Caco-2 (cell line): ENCODE data around the gene NEK9. TPM values are rescaled to one million over a fixed set of nuclear protein-coding genes. Genes with fewer than 3 reads are reported as not detected.

Experiments used
- BruUV-seq: library from RNA; stranded (reverse); fragments of 400-500 nt; replicated peaks from 2 replicates; lab custom pipeline; 2021; lab: Mats Ljungman, UMichigan
- CTCF ChIA-PET: fragments of 300-600 bp; sonication (Branson Sonifier 250); formaldehyde crosslinking; loops from one replicate; lab custom pipeline; 2022; ENCODE audit warnings: antibody characterized with exemption; lab: Charles Lee
- POLR2A ChIA-PET: fragments of 300-600 bp; sonication (Branson Sonifier 250); formaldehyde crosslinking; loops from one replicate; lab custom pipeline; 2022; ENCODE audit warnings: antibody characterized with exemption; lab: Charles Lee
- DNase-seq, 2 experiments: peaks; one replicate each; pipeline versions ENCODE4 v3.0.0 to v3.0.0-alpha.2; 2020 to 2022
- H3K27me3 ChIP-seq: replicated peaks from 2 replicates; pipeline ENCODE4 v1.6.0; 2011; ENCODE audit warnings: low read length; ENCODE audit not compliant: control insufficient read depth, insufficient read depth
- H3K36me3 ChIP-seq: 2 replicates; pipeline ENCODE4 v1.5.1; 2011; ENCODE audit warnings: low read length; ENCODE audit not compliant: control insufficient read depth, insufficient read depth
- H3K4me1 ChIP-seq: fragments of 250-450 bp; sonication (Bioruptor Pico); 2 replicates; pipeline ENCODE4 v1.5.1; 2020; ENCODE audit warnings: mild to moderate bottlenecking
- H3K4me3 ChIP-seq: 2 replicates; pipeline ENCODE4 v1.5.1; 2011; ENCODE audit warnings: low read depth, mild to moderate bottlenecking, control low read depth, low read length
- H3K9me3 ChIP-seq: fragments of 250-450 bp; sonication (Bioruptor Pico); 2 replicates; pipeline ENCODE4 v1.5.1; 2020; ENCODE audit warnings: mild to moderate bottlenecking, moderate library complexity
- H3K27ac Mint-ChIP-seq: one replicate; pipeline ENCODE4 v1.8.0; 2022; ENCODE audit warnings: mixed read lengths; ENCODE audit not compliant: unreplicated experiment
- H3K27me3 Mint-ChIP-seq: one replicate; pipeline ENCODE4 v1.8.0; 2022; ENCODE audit warnings: mixed read lengths; ENCODE audit not compliant: insufficient read depth, unreplicated experiment
- H3K36me3 Mint-ChIP-seq: one replicate; pipeline ENCODE4 v1.8.0; 2022; ENCODE audit warnings: mild to moderate bottlenecking, mixed read lengths; ENCODE audit not compliant: insufficient read depth, unreplicated experiment
- H3K4me1 Mint-ChIP-seq: one replicate; pipeline ENCODE4 v1.8.0; 2022; ENCODE audit warnings: low read depth, mixed read lengths; ENCODE audit not compliant: unreplicated experiment
- H3K4me3 Mint-ChIP-seq: one replicate; pipeline ENCODE4 v1.8.0; 2022; ENCODE audit warnings: mild to moderate bottlenecking, moderate library complexity, mixed read lengths; ENCODE audit not compliant: unreplicated experiment
- H3K9me3 Mint-ChIP-seq: one replicate; pipeline ENCODE4 v1.8.0; 2022; ENCODE audit warnings: mixed read lengths; ENCODE audit not compliant: unreplicated experiment
- CTCF ChIP-seq, 2 experiments: fragments of 200-600 bp in 1 of 2; IDR thresholded peaks; 1 replicate in 1 of 2; 2 replicates in 1 of 2; pipeline versions ENCODE4 v1.5.1 to v1.8.0; 2011 to 2022; ENCODE audit warnings: antibody characterized with exemption in 1 of 2, control low read depth in 1 of 2, inconsistent platforms in 1 of 2, low read depth in 1 of 2, low read length in 1 of 2, mild to moderate bottlenecking in 1 of 2, moderate library complexity in 1 of 2; ENCODE audit not compliant: insufficient read depth in 1 of 2, severe bottlenecking in 1 of 2, unreplicated experiment in 1 of 2
- intact Hi-C: fragments of 100-400 bp; cut with micrococcal nuclease; formaldehyde crosslinking; loops from one replicate; pipeline ENCODE4 v1.10.0; 2022; ENCODE audit not compliant: unreplicated experiment
- total RNA-seq: library from RNA; stranded (reverse); gene quantifications from 2 replicates; pipeline ENCODE4 v1.2.3, GENCODE V29; 2022

NEK9 gene
- total RNA-seq, 1 experiment from 2014 or later = 69.2 TPM

DNA sequence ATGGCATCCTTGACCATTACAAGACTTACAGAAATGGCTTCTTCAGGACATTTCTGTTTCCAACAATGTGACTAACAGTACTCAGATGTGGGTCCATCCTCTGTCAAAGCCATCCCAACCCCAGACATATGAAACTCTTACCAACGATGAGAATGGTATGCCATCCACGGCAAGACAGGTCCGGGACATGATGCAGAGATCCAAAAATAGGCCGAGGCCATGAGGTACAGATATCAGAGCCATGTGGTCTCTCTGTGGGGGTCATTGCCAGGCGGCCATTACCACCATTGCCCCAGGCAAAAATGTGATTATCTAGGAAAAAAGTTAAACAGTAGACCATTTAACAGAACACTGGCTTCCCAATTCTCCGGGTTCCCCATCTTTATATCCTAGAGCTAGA lies 29.9 kb downstream of the NEK9 start:
- Mint-ChIP-seq H3K9me3 (no peaks in the 10 kb centered on the region), H3K4me1 (no peaks in the 10 kb centered on the region), H3K4me3 (no peak overlapping the region), H3K27ac (no peak overlapping the region), H3K27me3 (no peaks in the 10 kb centered on the region), H3K36me3 (peaks cover 19% of the 10 kb centered on the region)
- intact Hi-C loops = no loop called here
- Histone ChIP-seq H3K4me3 (no peak overlapping the region), H3K9me3 (no peaks in the 10 kb centered on the region), H3K4me1 (no peaks in the 10 kb centered on the region), H3K27me3 (no peaks in the 10 kb centered on the region), H3K36me3 (peaks cover 1% of the 10 kb centered on the region)
- no TSS peak for BruUV-seq
- no peak for TF ChIP-seq CTCF (IDR thresholded peaks at IDR 0.05; ENCODE audit: insufficient read depth in 1 of 2, low read depth in 1 of 2, low read length in 1 of 2, severe bottlenecking in 1 of 2, unreplicated experiment in 1 of 2)
- POLR2A ChIA-PET = no interaction called here
- no peak for DNase-seq
- CTCF ChIA-PET = no interaction called here

DNA sequence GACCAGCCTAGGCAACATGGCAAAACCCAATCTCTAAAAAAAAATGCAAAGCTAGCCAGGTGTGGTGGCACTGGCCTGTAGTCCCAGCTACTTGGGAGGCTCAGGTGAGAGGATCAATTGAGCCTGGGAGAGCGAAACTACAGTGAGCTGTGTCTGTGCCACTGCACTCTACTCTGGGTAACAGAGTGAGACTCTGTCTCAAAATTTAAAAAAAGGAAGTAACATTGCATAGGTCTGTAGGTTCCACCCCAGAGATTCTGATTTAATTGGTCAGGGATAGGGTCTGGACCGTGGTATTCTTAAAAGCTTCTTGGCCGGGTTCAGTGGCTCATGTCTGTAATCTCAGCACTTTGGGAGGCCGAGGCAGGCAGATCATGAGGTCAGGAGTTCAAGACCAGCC lies 31.2 kb downstream of the NEK9 start:
- intact Hi-C loops = no loop called here
- H3K9me3 Mint-ChIP-seq = no peaks in the 10 kb centered on the region
- no peaks in the 10 kb centered on the region for H3K27me3 ChIP-seq
- no peak for TF ChIP-seq CTCF (IDR thresholded peaks at IDR 0.05; ENCODE audit: insufficient read depth in 1 of 2, low read depth in 1 of 2, low read length in 1 of 2, severe bottlenecking in 1 of 2, unreplicated experiment in 1 of 2)
- no peak overlapping the region for H3K4me3 Mint-ChIP-seq
- no TSS peak for BruUV-seq
- no peak for DNase-seq
- H3K36me3 Mint-ChIP-seq = peaks cover 19% of the 10 kb centered on the region
- no peak overlapping the region for H3K27ac Mint-ChIP-seq
- H3K9me3 ChIP-seq = no peaks in the 10 kb centered on the region
- ChIA-PET CTCF (no interaction called here), POLR2A (interaction anchor here (0.5 kb wide), 1 partner anchor 860 kb away, joined by 4 read pairs; no protein-coding TSS in a partner anchor)
- peaks cover 1% of the 10 kb centered on the region for H3K36me3 ChIP-seq
- no peaks in the 10 kb centered on the region for H3K4me1 ChIP-seq
- no peak overlapping the region for H3K4me3 ChIP-seq
- no peaks in the 10 kb centered on the region for H3K4me1 Mint-ChIP-seq
- H3K27me3 Mint-ChIP-seq = no peaks in the 10 kb centered on the region

GRCh38 chr14:75094896-75095295 lies 32.0 kb downstream of the NEK9 start:
- BruUV-seq = no TSS peak
- ChIA-PET POLR2A (interaction anchor here (0.6 kb wide), 1 partner anchor 99 kb away, joined by 7 read pairs; no protein-coding TSS in a partner anchor), CTCF (no interaction called here)
- H3K9me3 ChIP-seq = no peaks in the 10 kb centered on the region
- peaks cover 25% of the 10 kb centered on the region for H3K36me3 Mint-ChIP-seq
- H3K27me3 Mint-ChIP-seq = no peaks in the 10 kb centered on the region
- no peak overlapping the region for H3K4me3 Mint-ChIP-seq
- peaks cover 1% of the 10 kb centered on the region for H3K36me3 ChIP-seq
- intact Hi-C loops = no loop called here
- no peaks in the 10 kb centered on the region for H3K9me3 Mint-ChIP-seq
- H3K4me1 Mint-ChIP-seq = no peaks in the 10 kb centered on the region
- H3K4me1 ChIP-seq = no peaks in the 10 kb centered on the region
- H3K27me3 ChIP-seq = no peaks in the 10 kb centered on the region
- DNase-seq = no peak
- no peak overlapping the region for H3K27ac Mint-ChIP-seq
- no peak for TF ChIP-seq CTCF (IDR thresholded peaks at IDR 0.05; ENCODE audit: insufficient read depth in 1 of 2, low read depth in 1 of 2, low read length in 1 of 2, severe bottlenecking in 1 of 2, unreplicated experiment in 1 of 2)
- no peak overlapping the region for H3K4me3 ChIP-seq
